Neuronal stem cell (in vitro differentiated cells): ENCODE results near the gene SYNE1.

ENCODE experiments used
- DNase-seq: peaks from one replicate; pipeline ENCODE4 v3.0.0-alpha.2; 2013; ENCODE audit warnings: low spot score
- H2AFZ ChIP-seq: one replicate; pipeline ENCODE4 v1.6.1; 2013; ENCODE audit warnings: mild to moderate bottlenecking, low read length, inconsistent platforms
- H2AK5ac ChIP-seq: 2 replicates; pipeline ENCODE4 v1.6.1; 2013; ENCODE audit warnings: low read depth, mild to moderate bottlenecking, inconsistent platforms, low read length, moderate library complexity, mixed read lengths
- H2BK120ac ChIP-seq: 2 replicates; pipeline ENCODE4 v1.6.1; 2013; ENCODE audit warnings: low read depth, mild to moderate bottlenecking, inconsistent platforms, low read length, moderate library complexity, mixed read lengths
- H2BK12ac ChIP-seq: one replicate; pipeline ENCODE4 v1.6.1; 2013; ENCODE audit warnings: low read length, inconsistent platforms
- H2BK15ac ChIP-seq: 2 replicates; pipeline ENCODE4 v1.6.1; 2013; ENCODE audit warnings: mild to moderate bottlenecking, low read length, inconsistent platforms, mixed read lengths
- H2BK5ac ChIP-seq: one replicate; pipeline ENCODE4 v1.6.1; 2013; ENCODE audit warnings: inconsistent platforms, mild to moderate bottlenecking, low read length, moderate library complexity
- H3K14ac ChIP-seq: one replicate; pipeline ENCODE4 v1.6.1; 2013; ENCODE audit warnings: low read length, inconsistent platforms
- H3K18ac ChIP-seq: 2 replicates; pipeline ENCODE4 v1.6.1; 2013; ENCODE audit warnings: low read length, inconsistent platforms
- H3K23ac ChIP-seq: 2 replicates; pipeline ENCODE4 v1.6.1; 2013; ENCODE audit warnings: low read depth, mild to moderate bottlenecking, mixed read lengths, low read length, inconsistent platforms; ENCODE audit not compliant: poor library complexity
- H3K27ac ChIP-seq: replicated peaks from 3 replicates; pipeline ENCODE4 v1.5.1; 2013; ENCODE audit warnings: low read length, inconsistent platforms
- H3K27me3 ChIP-seq, 3 experiments: 2 replicates each; pipeline ENCODE4 v1.6.1; 2013; ENCODE audit warnings: low read length in 3 of 3, mild to moderate bottlenecking in 2 of 3, inconsistent platforms in 1 of 3, low read depth in 1 of 3, mixed read lengths in 1 of 3, moderate library complexity in 1 of 3; ENCODE audit not compliant: control insufficient read depth in 3 of 3, insufficient read depth in 3 of 3
- H3K36me3 ChIP-seq, 2 donors: replicated peaks in 1 of 2; 2 replicates each; pipeline ENCODE4 v1.6.1; 2013; ENCODE audit warnings: low read length in 2 of 2; ENCODE audit not compliant: control insufficient read depth in 2 of 2, insufficient read depth in 2 of 2
- H3K4ac ChIP-seq: 2 replicates; pipeline ENCODE4 v1.6.1; 2013; ENCODE audit warnings: inconsistent platforms, mild to moderate bottlenecking, low read length, moderate library complexity
- H3K4me1 ChIP-seq, 2 donors: 1 replicate in 1 of 2; 2 replicates in 1 of 2; pipeline ENCODE4 v1.6.1; 2013; ENCODE audit warnings: low read length in 2 of 2, low read depth in 1 of 2; ENCODE audit not compliant: control insufficient read depth in 2 of 2, insufficient read depth in 1 of 2
- H3K4me2 ChIP-seq: one replicate; pipeline ENCODE4 v1.6.1; 2013; ENCODE audit warnings: mild to moderate bottlenecking, low read length, inconsistent platforms; ENCODE audit not compliant: insufficient read depth, poor library complexity, severe bottlenecking
- H3K4me3 ChIP-seq, 2 donors: 2 replicates each; pipeline ENCODE4 v1.5.1; 2013; ENCODE audit warnings: low read length in 2 of 2, mild to moderate bottlenecking in 2 of 2, inconsistent platforms in 1 of 2, moderate library complexity in 1 of 2
- H3K79me1 ChIP-seq: one replicate; pipeline ENCODE4 v1.6.1; 2013; ENCODE audit warnings: low read depth, mild to moderate bottlenecking, inconsistent platforms, low read length, moderate library complexity
- H3K9ac ChIP-seq: one replicate; pipeline ENCODE4 v1.6.1; 2013; ENCODE audit warnings: mild to moderate bottlenecking, low read depth, low read length, inconsistent platforms; ENCODE audit not compliant: poor library complexity
- H3K9me3 ChIP-seq, 2 donors: replicated peaks in 1 of 2; 2 replicates each; pipeline versions ENCODE3 to v1.6.1; 2013; ENCODE audit warnings: low read length in 2 of 2, mild to moderate bottlenecking in 2 of 2, inconsistent platforms in 1 of 2, low read depth in 1 of 2, mixed read lengths in 1 of 2, moderate library complexity in 1 of 2; ENCODE audit not compliant: control insufficient read depth in 2 of 2, insufficient read depth in 1 of 2
- H4K8ac ChIP-seq: one replicate; pipeline ENCODE4 v1.6.1; 2013; ENCODE audit warnings: low read depth, mild to moderate bottlenecking, inconsistent platforms, low read length, moderate library complexity
- H4K91ac ChIP-seq: one replicate; pipeline ENCODE4 v1.6.1; 2013; ENCODE audit warnings: low read length, low read depth, mild to moderate bottlenecking, inconsistent platforms; ENCODE audit not compliant: poor library complexity
- WGBS, 2 donors: extraction: QIAGEN DNeasy Blood & Tissue Kit; methylation state at CpG; one replicate each; pipeline ENCODE4 v1.1.7; 2013; ENCODE audit warnings: missing lambda C conversion rate in 2 of 2, mixed read lengths in 1 of 2; ENCODE audit not compliant: insufficient read length in 2 of 2, insufficient replicate concordance in 1 of 2; ENCODE audit errors: extremely low coverage in 2 of 2; 5-methylcytosine and 5-hydroxymethylcytosine counted together

SYNE1 gene

GRCh38 chr6:152534541-152534940, 102.6 kb downstream of the SYNE1 start:
- Histone ChIP-seq H2AFZ (no peak overlapping the region), H3K27me3 (no peaks in the 10 kb centered on the region), H2BK15ac (no peak overlapping the region), H2BK5ac (no peak overlapping the region), H3K18ac (no peak overlapping the region), H3K14ac (no peak overlapping the region), H3K79me1 (no peaks in the 10 kb centered on the region), H3K4me3 (no peak overlapping the region), H3K23ac (no peak overlapping the region), H3K4me1 (no peaks in the 10 kb centered on the region), H4K8ac (no peak overlapping the region), H4K91ac (no peak overlapping the region), H2AK5ac (no peak overlapping the region), H3K9ac (no peak overlapping the region), H3K4ac (no peak overlapping the region), H3K9me3 (no peaks in the 10 kb centered on the region), H2BK12ac (no peak overlapping the region), H3K27ac (no peak overlapping the region), H2BK120ac (no peak overlapping the region), H3K4me2 (no peak overlapping the region), H3K36me3 (no peaks in the 10 kb centered on the region)
- no CpG with 5 or more reads among the region's 1 CpG for WGBS, 2 donors
- DNase-seq = no peak

- DNase-seq = no peak
- Histone ChIP-seq H2BK5ac (no peak overlapping the region), H3K23ac (no peak overlapping the region), H2AK5ac (no peak overlapping the region), H2BK120ac (no peak overlapping the region), H4K91ac (no peak overlapping the region), H3K4ac (no peak overlapping the region), H3K18ac (no peak overlapping the region), H4K8ac (no peak overlapping the region), H3K14ac (no peak overlapping the region), H3K36me3 (no peaks in the 10 kb centered on the region), H3K9ac (no peak overlapping the region), H2BK12ac (no peak overlapping the region), H2AFZ (no peak overlapping the region), H3K79me1 (no peaks in the 10 kb centered on the region), H3K9me3 (no peaks in the 10 kb centered on the region), H3K4me3 (no peak overlapping the region), H2BK15ac (no peak overlapping the region), H3K4me2 (no peak overlapping the region), H3K4me1 (no peaks in the 10 kb centered on the region), H3K27me3 (no peaks in the 10 kb centered on the region), H3K27ac (no peak overlapping the region)
- WGBS, 2 donors = no CpG with 5 or more reads among the region's 3 CpGs
Observed at GRCh38 chr6:152532556-152533422, 104.4 kb downstream of the SYNE1 start.

- Histone ChIP-seq H4K91ac (no peak overlapping the region), H3K9me3 (no peaks in the 10 kb centered on the region)
Observed at GRCh38 chr6:152531659-152532058, 105.5 kb downstream of the SYNE1 start.

GRCh38 chr6:152529369-152529768, 107.8 kb downstream of the SYNE1 start:
- no peak overlapping the region for H3K4ac ChIP-seq
- no peak overlapping the region for H3K4me2 ChIP-seq
- no peak overlapping the region for H2BK5ac ChIP-seq
- no peak overlapping the region for H2BK15ac ChIP-seq
- DNase-seq = no peak
- no peak overlapping the region for H2AFZ ChIP-seq
- H3K27me3 ChIP-seq = no peaks in the 10 kb centered on the region
- H4K91ac ChIP-seq = no peak overlapping the region
- H3K4me3 ChIP-seq = no peak overlapping the region
- H3K23ac ChIP-seq = no peak overlapping the region
- H2AK5ac ChIP-seq = no peak overlapping the region
- no peak overlapping the region for H3K9ac ChIP-seq
- no peak overlapping the region for H2BK12ac ChIP-seq
- no peak overlapping the region for H3K14ac ChIP-seq
- no peak overlapping the region for H3K27ac ChIP-seq
- H3K18ac ChIP-seq = no peak overlapping the region
- no peaks in the 10 kb centered on the region for H3K36me3 ChIP-seq
- no peak overlapping the region for H4K8ac ChIP-seq
- no peaks in the 10 kb centered on the region for H3K4me1 ChIP-seq
- no peaks in the 10 kb centered on the region for H3K79me1 ChIP-seq
- H3K9me3 ChIP-seq = no peaks in the 10 kb centered on the region
- no peak overlapping the region for H2BK120ac ChIP-seq

More at GRCh38 chr6:152531659-152532058, 105.5 kb downstream of the SYNE1 start:
- H3K14ac ChIP-seq = no peak overlapping the region
- H3K36me3 ChIP-seq = no peaks in the 10 kb centered on the region
- H2BK5ac ChIP-seq = no peak overlapping the region
- H2BK12ac ChIP-seq = no peak overlapping the region
- DNase-seq = no peak
- no peaks in the 10 kb centered on the region for H3K27me3 ChIP-seq
- H3K9ac ChIP-seq = no peak overlapping the region
- no peak overlapping the region for H3K4me3 ChIP-seq
- H2BK15ac ChIP-seq = no peak overlapping the region
- no peak overlapping the region for H3K23ac ChIP-seq
- WGBS, 2 donors = no CpG with 5 or more reads among the region's 3 CpGs
- H4K8ac ChIP-seq = no peak overlapping the region
- no peak overlapping the region for H3K27ac ChIP-seq
- no peak overlapping the region for H2AFZ ChIP-seq
- no peak overlapping the region for H3K4me2 ChIP-seq
- no peak overlapping the region for H3K18ac ChIP-seq
- no peak overlapping the region for H3K4ac ChIP-seq
- no peak overlapping the region for H2AK5ac ChIP-seq
- H3K79me1 ChIP-seq = no peaks in the 10 kb centered on the region
- H2BK120ac ChIP-seq = no peak overlapping the region
- H3K4me1 ChIP-seq = no peaks in the 10 kb centered on the region
